ENCODE results near the gene CYFIP2.

GRCh38 chr5:157271740-157272271 is 5.9 kb downstream of the CYFIP2 start:
- no peak for TF ChIP-seq ZNF70 (CRISPR knock-in tag; IDR thresholded peaks at IDR 0.05)
- TF ChIP-seq SNAI2 (CRISPR knock-in tag; IDR thresholded peaks at IDR 0.05), result no peak
- TF ChIP-seq CREB5 (CRISPR knock-in tag; IDR thresholded peaks at IDR 0.05; ENCODE audit: low read depth), result no peak
- no peak for TF ChIP-seq ARNTL (CRISPR knock-in tag; IDR thresholded peaks at IDR 0.05; ENCODE audit: borderline replicate concordance, low read depth)
- no peak for TF ChIP-seq TCF4 (CRISPR knock-in tag; IDR thresholded peaks at IDR 0.05; ENCODE audit: borderline replicate concordance)
- TF ChIP-seq ESRRG (CRISPR knock-in tag; IDR thresholded peaks at IDR 0.05), result no peak

All from SK-N-SH treated with all-trans-retinoic acid at 6 μM for 48 hours (cell line).